ENCODE results near the gene CXXC1.
"Not testable (repeated sequence)": the region's sequence is repeated elsewhere in the genome, so short reads cannot be mapped to it uniquely, and the experiment has no call there.

CXXC1 gene

DNA sequence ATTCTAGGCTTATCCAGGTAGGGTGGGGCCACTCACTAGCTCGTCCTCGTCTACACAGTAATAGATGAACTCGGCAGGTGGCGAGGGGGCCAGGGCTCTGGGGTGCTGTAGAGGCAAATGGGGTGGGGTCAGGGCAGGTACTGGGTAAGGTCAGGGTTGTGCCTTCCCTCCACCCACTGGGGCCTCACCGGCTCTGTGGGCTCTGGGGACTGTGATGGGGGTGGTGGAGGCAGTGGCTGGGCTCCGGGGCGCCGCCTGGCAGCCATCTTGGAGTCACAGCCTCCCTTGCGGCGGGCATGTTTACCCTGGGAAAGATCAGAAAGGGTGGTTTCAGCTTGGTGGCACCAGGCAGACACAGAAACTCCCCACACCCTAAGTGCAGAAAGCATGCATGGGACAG, 12.6 kb downstream of the CXXC1 start:
- no peak for DNase-seq (ENCODE audit: low read depth in 2 of 2)

DNA sequence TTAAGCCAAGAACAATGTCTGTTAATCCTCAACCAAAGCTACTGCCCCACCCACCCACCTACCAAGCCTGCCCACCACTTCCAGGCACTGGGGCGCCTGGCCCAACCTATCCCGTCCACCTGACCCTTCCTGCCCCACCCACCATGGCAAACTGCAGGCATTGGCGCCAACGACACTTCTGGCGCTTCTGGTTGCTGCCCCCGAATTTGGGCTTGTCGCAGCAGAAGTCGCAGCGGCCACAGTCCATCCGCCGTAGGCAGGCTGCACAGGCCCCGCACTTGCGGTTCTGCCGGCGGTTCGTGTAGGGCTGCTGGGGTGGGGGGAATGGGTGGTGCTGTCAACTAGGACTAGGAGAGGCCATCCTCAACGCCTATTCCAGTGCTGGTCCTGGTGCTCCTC, 13.4 kb downstream of the CXXC1 start:
- DNase-seq (ENCODE audit: low read depth in 2 of 2): no peak

DNA sequence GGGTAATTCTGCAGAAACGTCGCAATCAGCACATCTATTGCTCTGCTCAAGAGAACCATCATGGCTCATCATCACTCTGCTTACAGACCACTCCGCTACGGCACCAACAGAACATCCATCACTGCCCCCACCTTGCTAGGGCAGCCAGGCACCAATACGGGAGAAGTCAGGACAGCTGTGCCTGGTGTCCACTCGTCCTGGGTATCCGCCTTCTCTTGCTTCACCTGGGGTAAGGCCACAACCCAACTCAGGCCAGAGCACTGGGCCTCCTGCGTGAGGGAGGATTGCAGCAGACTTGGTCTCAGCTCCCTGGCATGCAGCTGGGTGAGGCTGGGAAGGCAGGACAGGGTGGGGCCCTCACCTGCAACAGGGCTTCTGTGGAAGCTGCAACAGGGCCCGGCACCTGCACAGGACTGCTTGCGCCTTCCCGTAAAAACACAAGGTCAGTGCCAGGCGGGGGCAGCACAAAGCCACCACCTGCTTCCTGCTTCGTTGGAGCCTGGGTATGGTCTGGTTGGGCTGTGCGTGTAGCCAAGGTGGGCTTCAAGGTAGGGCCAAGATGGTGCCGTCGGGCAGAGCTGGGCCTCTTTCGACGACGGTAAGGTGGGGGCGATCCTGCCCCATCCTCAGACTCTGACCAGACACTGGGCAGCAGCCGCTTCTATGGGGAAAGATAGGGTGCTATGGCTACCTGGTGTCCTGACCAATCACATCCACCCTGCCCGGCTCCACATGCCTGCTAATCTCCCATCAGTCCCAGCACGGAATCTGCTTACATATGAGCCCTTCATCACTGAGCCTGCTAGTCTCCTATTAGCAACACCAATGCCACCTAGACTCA, 14.1 kb downstream of the CXXC1 start:
- no peak for DNase-seq (ENCODE audit: low read depth in 2 of 2)

DNA sequence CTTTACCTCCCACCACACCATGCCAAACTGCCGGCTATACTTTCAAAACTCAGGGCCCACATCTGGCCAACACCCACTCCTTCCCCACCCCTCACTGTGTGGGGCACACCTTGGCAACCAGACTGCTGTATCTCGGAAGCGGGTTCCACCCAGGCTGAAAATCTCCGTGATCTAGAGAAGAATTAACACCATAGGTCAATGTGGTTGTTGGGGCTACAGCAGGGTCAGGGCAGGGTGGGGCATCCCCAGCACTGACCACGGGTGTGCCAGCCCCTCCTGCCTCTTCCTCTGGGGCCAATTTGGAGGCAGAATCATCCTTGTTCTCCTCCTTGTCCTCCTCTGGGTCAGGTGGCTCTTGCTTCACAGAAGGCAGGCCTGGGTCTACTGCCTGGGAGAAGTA, 14.9 kb downstream of the CXXC1 start:
- no peak for DNase-seq (ENCODE audit: low read depth in 2 of 2)

DNA sequence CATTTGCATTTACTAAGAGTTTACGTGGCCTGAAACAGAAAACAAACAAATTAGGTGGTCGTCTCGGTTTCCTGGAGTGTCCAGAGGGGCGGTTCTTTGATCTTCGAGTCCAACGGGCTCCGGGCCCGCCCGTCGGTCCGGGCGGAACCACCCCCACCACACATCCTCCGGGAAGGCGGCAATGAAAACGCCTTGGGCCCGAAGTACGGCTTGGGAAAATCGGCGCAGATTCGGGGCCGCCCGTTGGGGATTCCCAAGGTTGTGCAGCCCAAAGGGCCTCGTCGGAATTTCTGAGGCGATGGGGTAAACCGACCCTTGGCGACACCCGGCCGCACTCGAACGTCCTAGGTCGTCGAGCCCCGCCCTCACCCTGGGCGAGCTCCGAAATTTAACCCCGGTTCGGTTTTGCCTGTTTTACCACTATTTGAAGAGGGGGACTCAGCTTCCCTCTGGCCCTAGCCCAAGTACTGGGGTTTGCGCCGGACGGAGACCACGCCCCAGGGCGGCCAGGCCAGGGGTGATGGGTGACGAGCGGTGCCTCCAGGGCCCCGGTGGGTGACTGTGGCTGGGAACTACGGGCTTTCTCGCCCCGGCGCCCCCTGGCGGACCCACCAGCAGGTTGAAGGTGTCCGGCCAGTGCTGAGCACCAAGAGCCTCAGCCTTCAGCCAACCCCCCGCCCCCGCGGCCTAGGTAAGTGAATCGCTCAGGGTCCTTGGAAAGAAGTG, 19.3 kb downstream of the CXXC1 start:
- DNase-seq (ENCODE audit: low read depth in 2 of 2): peak; percentile 46 to 72

DNA sequence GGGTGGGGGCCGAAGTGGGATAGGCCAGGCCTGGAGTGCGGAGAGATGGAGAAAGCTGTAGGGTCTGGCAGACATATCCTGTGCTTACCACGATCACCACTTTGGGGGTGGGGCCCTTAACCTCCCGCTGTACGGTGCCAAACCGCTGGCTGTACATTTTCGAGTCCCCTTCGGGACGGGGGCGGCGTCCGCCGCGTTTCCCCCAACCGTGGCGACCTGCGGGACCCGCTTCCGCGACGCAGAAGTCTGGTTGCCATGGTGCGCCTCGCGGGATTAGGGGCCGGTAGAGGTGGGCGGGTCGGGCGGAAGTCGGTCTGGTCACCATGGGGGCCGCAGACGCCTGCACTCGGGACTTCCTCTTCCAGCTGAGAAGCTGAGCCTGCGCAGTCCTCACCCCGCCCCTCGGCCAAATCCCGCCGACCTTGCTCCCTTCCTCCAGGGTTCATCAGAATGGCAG, 21.2 kb downstream of the CXXC1 start, which contains the start of gene CFAP53:
TSS of gene CFAP53 (minus strand) at position 248 of the 457 bp plus-strand sequence. CDS start at position 157, 91 bp downstream.
- peak; percentile 76 to 87 for DNase-seq (ENCODE audit: low read depth in 2 of 2)

DNA sequence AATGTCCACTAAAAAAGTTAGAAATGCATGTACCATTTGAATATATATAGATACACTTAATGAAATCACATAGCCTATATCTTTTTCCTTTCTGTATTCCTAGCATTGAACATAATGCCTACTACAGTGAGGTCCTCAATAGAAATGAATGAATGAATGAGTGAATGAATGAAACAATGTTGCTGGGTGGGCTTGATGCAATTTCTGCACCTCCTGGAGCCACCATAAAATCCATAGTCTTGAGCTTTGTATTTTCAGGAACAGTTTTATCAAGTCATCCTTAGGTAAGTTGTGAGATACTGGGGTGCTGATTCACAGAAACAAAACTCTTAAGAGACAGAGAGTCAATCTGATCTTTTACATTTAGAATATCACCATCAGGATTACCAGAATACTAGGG, 24.5 kb downstream of the CXXC1 start:
- DNase-seq (ENCODE audit: low read depth in 2 of 2): no peak

DNA sequence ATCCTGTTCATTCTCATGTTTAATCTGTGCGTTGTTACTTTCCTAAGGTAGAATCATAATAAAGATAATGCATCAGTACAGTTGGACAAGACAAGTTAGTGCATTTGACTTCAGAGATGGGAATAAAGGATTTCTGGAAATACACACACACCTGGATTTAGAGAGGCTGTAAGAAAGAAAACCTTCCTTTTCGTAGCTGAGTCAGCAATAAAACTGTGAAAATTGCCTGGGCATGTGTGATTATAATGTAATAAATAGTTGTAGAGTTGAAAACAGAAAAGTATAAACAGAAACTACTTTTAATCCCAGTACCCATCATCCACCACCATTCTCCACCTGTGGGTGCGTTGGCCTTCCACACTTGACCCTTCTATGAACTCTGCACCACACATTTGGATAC, 36.6 kb downstream of the CXXC1 start:
- DNase-seq (ENCODE audit: low read depth in 2 of 2): no peak

DNA sequence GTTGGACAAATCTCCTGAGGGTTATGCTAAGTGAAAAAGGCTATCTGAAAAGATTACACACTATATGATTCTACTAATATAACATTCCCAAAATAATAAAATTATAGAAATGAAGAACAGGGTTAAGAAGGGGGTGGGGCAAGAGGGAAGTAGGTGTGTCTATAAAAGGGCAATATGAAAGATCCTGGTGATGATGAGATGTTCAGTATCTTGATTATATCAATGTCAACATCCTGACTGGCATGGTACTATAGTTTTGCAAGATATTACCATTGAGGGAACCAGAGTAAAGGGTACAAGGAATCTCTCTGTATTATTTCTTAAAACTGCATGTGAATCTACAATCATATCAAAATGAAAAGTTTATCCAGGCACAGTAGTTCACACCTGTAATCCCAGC, 37.9 kb downstream of the CXXC1 start:
- no peak for DNase-seq (ENCODE audit: low read depth in 2 of 2)

DNA sequence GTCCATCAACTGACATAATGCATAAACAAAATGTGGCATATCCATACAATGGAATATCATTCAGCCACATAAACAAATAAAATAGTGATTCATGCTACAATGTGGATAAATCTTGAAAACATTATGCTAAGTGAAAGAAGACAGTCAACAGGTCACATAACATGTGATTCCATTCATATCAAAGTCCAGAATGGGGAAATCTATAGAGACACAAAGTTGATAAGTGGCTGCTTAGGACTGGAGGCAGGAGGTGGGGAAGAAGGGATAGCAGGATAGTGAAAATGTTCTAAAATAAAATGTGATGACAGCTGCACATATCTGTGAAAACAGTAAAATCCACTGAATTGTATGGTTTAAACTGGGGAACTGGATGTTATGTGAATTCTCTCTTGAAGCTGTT, 39.9 kb downstream of the CXXC1 start:
- no peak for DNase-seq (ENCODE audit: low read depth in 2 of 2)

DNA sequence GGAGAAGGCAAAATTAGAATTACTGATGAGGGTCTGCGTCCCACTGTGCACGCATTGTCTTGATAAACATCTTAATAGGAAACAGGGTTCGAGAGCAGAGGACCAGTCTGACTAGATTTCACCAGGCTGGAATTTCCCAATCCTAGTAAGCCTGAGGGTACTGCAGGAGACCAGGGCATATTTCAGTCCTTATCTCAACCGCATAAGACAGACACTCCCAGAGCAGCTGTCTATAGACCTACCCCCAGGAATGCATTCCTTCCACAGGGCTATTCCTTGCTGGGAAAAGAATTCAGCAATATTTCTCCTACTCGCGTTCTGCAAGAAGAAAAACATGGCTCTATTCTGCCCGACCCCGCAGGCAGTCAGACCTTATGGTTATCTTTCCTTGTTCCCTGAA, 45.7 kb downstream of the CXXC1 start:
- DNase-seq (ENCODE audit: low read depth in 2 of 2): not testable (repeated sequence)

DNA sequence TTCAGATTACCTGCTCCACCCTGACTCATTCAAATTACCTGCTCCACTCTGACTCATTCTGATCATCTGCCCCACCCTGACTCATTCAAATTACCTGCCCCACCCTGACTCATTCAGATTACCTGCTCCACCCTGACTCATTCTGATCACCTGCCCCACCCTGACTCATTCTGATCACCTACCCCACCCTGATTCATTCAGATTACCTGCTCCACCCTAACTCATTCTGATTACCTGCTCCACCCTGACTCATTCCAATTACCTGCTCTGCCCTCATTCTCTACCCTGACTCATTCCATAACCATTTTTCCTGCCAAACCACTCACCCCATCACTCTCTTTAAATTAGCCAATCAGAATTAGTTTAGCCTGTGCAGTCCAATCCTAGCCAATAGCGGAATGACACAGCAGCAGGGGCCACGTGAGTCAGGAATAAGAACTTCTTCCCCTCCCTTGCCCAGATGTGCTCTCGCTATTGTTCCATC, 47.4 kb downstream of the CXXC1 start:
- no peak for DNase-seq (ENCODE audit: low read depth in 2 of 2)

DNA sequence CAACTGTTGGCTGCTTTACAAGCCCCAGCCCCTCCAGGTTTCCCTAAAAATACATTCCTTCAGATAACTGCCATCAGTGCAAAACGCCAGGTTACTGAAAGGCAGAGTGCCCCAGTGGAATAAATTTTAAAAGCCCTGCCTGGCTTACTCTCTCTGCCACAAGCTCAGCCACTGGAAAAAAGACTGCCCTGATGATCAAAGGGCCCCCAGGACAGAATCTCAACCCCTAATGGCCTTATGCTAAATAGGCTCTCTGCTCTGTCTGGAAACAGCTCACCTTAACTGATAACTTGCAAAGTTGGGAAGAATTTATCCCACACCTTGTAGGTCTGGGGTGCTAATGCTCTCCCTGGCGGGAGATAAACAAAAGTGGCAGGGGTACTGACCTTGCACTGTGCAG, 55.1 kb downstream of the CXXC1 start:
- DNase-seq (ENCODE audit: low read depth in 2 of 2): no peak
